Activated T-cell treated with anti-CD3 and anti-CD28 coated beads, Interleukin-2, amount 50 U/mL, for 4 hours (primary cell): Measurements from ENCODE around the gene CASK. TPM values are rescaled to one million over a fixed set of nuclear protein-coding genes. Genes with fewer than 3 reads are reported as not detected.

Experiments used
- ATAC-seq, 2 donors: fragments of 200-7000 bp; cut with Tn5 transposase; one replicate each; pipeline ENCODE4 v1.10.0; 2021
- DNase-seq: peaks from one replicate; pipeline ENCODE4 v3.0.0-alpha.2; 2020
- H3K27me3 Mint-ChIP-seq: one replicate; pipeline ENCODE4 v1.8.0; 2021; ENCODE audit warnings: low read depth, mixed read lengths
- H3K36me3 Mint-ChIP-seq: one replicate; pipeline ENCODE4 v1.8.0; 2022; ENCODE audit warnings: mixed read lengths; ENCODE audit not compliant: insufficient read depth
- H3K4me1 Mint-ChIP-seq: one replicate; pipeline ENCODE4 v1.8.0; 2021; ENCODE audit warnings: low read depth, mixed read lengths
- H3K4me3 Mint-ChIP-seq: one replicate; pipeline ENCODE4 v1.8.0; 2021; ENCODE audit warnings: mild to moderate bottlenecking, moderate library complexity, mixed read lengths
- H3K9me3 Mint-ChIP-seq: one replicate; pipeline ENCODE4 v1.8.0; 2021; ENCODE audit warnings: mixed read lengths
- total RNA-seq, 3 donors: library from RNA; stranded (reverse); gene quantifications; one replicate each; pipeline ENCODE4 v1.2.1, GENCODE V29; 2021

The CASK gene
- total RNA-seq, 3 donors from 2014 or later: 18.3 to 29.8 (median 28.0) TPM

GRCh38 chrX:41589634-41590270, 333.6 kb downstream of the CASK start:
- DNase-seq (no peak), ATAC-seq (no peak)
- Mint-ChIP-seq H3K9me3 (no peaks in the 10 kb centered on the region), H3K4me1 (no peaks in the 10 kb centered on the region), H3K36me3 (peaks cover 4% of the 10 kb centered on the region), H3K27me3 (no peaks in the 10 kb centered on the region), H3K4me3 (no peak overlapping the region)

- Mint-ChIP-seq H3K36me3 (peaks cover 7% of the 10 kb centered on the region), H3K9me3 (no peaks in the 10 kb centered on the region), H3K4me3 (no peak overlapping the region), H3K4me1 (no peaks in the 10 kb centered on the region), H3K27me3 (no peaks in the 10 kb centered on the region)
- ATAC-seq: no peak
- DNase-seq: no peak
Measured at GRCh38 chrX:41588271-41588670, 335.1 kb downstream of the CASK start.

DNA sequence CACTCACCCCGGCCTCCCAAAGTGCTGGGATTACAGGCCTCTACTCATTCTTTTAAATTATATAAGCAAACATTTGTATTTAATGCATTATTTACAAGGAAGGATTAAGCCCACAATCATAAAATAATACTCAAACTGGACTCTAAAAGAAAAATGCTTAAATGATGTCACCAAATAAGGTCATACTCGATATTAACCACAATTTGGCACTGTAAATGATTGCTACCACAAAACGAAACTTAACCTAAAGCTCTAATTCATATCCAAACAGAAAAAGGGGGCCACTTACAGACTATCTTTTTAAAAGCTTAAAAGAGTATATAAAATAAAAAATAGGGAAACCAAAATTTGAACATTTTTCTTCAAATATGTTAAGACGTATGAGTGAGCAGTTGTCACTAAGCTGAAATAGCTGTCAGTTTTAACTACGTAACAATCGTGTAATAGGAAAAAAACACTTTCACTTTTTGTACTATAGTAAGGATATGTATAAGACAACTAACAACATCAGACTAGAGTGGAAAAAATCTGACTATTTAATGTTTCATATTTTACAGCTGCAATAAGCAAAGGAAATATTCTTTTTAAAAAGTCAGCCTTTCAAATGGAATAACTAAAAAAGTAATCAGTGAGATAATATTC, 342.8 kb downstream of the CASK start:
- peak overlapping the region; percentile 24 for H3K4me3 Mint-ChIP-seq
- H3K36me3 Mint-ChIP-seq: peaks cover 30% of the 10 kb centered on the region
- DNase-seq (no peak), ATAC-seq (peak in 1 of 2 donors; percentile 25)
- peaks cover 3% of the 10 kb centered on the region for H3K4me1 Mint-ChIP-seq
- H3K9me3 Mint-ChIP-seq: no peaks in the 10 kb centered on the region
- H3K27me3 Mint-ChIP-seq: no peaks in the 10 kb centered on the region

- DNase-seq (no peak), ATAC-seq (no peak)
- peaks cover 34% of the 10 kb centered on the region for H3K4me1 Mint-ChIP-seq
- no peaks in the 10 kb centered on the region for H3K27me3 Mint-ChIP-seq
- peaks cover 14% of the 10 kb centered on the region for H3K36me3 Mint-ChIP-seq
- no peak overlapping the region for H3K4me3 Mint-ChIP-seq
- no peaks in the 10 kb centered on the region for H3K9me3 Mint-ChIP-seq
Measured at GRCh38 chrX:41563876-41564275, 359.5 kb downstream of the CASK start.

DNA sequence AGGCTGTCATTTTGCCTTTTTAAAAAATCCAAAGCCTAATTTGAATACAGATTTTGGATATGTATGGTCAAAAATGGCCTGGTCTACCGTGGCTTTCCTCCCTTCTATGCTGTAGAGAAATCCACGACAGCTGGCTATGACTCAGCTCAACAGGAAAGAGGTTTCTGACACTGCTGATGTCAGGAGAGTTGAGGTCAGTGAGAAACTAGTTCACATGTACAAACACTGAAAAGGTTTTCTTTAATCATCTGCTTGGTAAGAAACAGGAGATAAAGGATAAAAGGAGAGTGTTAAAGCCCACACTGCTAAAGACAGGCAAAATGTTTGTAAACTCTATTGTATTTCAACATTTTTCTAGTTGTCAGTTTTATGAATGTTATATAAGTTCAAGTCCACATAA, 362.3 kb downstream of the CASK start:
- no peaks in the 10 kb centered on the region for H3K27me3 Mint-ChIP-seq
- ATAC-seq (peak; percentile 72 to 80), DNase-seq (no peak)
- H3K36me3 Mint-ChIP-seq: peaks cover 7% of the 10 kb centered on the region
- no peak overlapping the region for H3K4me3 Mint-ChIP-seq
- peaks cover 54% of the 10 kb centered on the region for H3K4me1 Mint-ChIP-seq
- no peaks in the 10 kb centered on the region for H3K9me3 Mint-ChIP-seq

- Mint-ChIP-seq H3K9me3 (no peaks in the 10 kb centered on the region), H3K4me1 (peaks cover 47% of the 10 kb centered on the region), H3K27me3 (no peaks in the 10 kb centered on the region), H3K4me3 (peak overlapping the region; percentile 21), H3K36me3 (no peaks in the 10 kb centered on the region)
- peak in 1 of 2 donors; percentile 60 for ATAC-seq
- peak; percentile 27 for DNase-seq
Measured at GRCh38 chrX:41559235-41560052, 363.9 kb downstream of the CASK start.

- no peak for ATAC-seq
- Mint-ChIP-seq H3K4me3 (no peak overlapping the region), H3K27me3 (no peaks in the 10 kb centered on the region), H3K36me3 (no peaks in the 10 kb centered on the region), H3K4me1 (peaks cover 43% of the 10 kb centered on the region), H3K9me3 (no peaks in the 10 kb centered on the region)
- DNase-seq: no peak
Measured at GRCh38 chrX:41558531-41558930, 364.8 kb downstream of the CASK start.

DNA sequence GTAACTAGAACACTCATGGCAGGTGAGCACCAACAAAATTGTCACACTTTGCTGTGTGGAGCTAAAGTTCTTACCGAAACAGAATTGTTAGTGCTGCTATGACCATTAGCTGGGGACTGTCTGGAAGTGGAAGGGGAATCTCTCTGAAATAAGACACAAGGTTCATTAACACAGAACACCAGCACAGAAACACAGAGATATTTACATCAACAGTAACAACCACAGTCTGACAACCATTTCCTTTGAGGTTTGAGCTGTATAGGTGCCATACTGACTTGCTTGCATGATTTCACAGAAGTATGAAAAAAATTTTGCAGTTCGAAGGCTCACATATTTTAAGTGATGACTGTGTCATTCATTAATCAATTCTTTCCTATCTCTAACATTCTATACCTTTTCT, 366.4 kb downstream of the CASK start:
- no peaks in the 10 kb centered on the region for H3K9me3 Mint-ChIP-seq
- H3K36me3 Mint-ChIP-seq: no peaks in the 10 kb centered on the region
- DNase-seq: no peak
- H3K4me3 Mint-ChIP-seq: no peak overlapping the region
- H3K27me3 Mint-ChIP-seq: no peaks in the 10 kb centered on the region
- H3K4me1 Mint-ChIP-seq: peaks cover 39% of the 10 kb centered on the region
- ATAC-seq: peak in 1 of 2 donors; percentile 38

GRCh38 chrX:41553688-41554087, 369.7 kb downstream of the CASK start:
- H3K36me3 Mint-ChIP-seq: peaks cover 5% of the 10 kb centered on the region
- H3K27me3 Mint-ChIP-seq: no peaks in the 10 kb centered on the region
- ATAC-seq (no peak), DNase-seq (no peak)
- peaks cover 18% of the 10 kb centered on the region for H3K4me1 Mint-ChIP-seq
- H3K4me3 Mint-ChIP-seq: no peak overlapping the region
- no peaks in the 10 kb centered on the region for H3K9me3 Mint-ChIP-seq

DNA sequence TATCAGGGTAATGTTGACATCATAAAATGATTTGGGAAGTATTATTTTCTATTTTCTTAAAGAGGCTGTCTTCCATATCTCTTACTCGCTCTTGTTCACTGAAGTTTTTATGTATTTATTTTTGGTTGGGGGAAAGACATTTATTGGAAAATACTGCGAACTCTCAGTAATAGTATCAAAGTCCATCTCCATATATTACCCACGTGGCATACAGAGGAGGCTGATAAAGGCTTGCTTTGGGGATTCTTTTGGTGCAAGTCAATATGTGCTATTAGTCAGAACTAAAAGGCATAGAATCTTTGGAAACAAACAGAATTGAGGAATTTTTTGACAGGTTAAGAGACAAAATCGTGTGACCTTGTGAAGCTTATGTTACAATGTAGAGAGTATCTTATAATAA, 374.9 kb downstream of the CASK start:
- ATAC-seq: no peak
- no peak overlapping the region for H3K4me3 Mint-ChIP-seq
- peaks cover 9% of the 10 kb centered on the region for H3K36me3 Mint-ChIP-seq
- H3K4me1 Mint-ChIP-seq: no peaks in the 10 kb centered on the region
- DNase-seq: no peak
- no peaks in the 10 kb centered on the region for H3K9me3 Mint-ChIP-seq
- no peaks in the 10 kb centered on the region for H3K27me3 Mint-ChIP-seq

- peaks cover 10% of the 10 kb centered on the region for H3K36me3 Mint-ChIP-seq
- no peak overlapping the region for H3K4me3 Mint-ChIP-seq
- ATAC-seq (no peak), DNase-seq (no peak)
- no peaks in the 10 kb centered on the region for H3K27me3 Mint-ChIP-seq
- no peaks in the 10 kb centered on the region for H3K9me3 Mint-ChIP-seq
- H3K4me1 Mint-ChIP-seq: no peaks in the 10 kb centered on the region
Measured at GRCh38 chrX:41543668-41544067, 379.7 kb downstream of the CASK start.

DNA sequence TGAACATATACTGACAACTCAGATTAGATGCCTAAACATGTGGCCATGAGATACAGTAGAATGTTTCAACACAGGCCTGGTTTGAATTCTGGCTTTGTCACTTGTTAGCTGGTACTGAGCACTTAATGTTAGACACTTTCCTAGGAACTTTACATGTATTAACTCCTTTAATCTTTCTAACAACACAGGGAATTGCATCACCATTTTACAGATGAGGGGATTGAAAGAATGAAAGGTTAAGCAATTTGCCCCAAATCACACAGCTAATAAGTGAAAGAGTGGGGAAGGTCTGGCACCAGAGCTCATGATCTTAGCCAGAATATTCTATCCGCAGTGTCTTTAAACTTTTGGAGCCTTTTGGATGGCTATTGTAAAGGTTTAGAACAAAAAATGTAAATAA, 380.3 kb downstream of the CASK start:
- Mint-ChIP-seq H3K4me1 (no peaks in the 10 kb centered on the region), H3K27me3 (no peaks in the 10 kb centered on the region), H3K36me3 (peaks cover 8% of the 10 kb centered on the region)

GRCh38 chrX:41542536-41542935, 380.8 kb downstream of the CASK start:
- Mint-ChIP-seq H3K9me3 (no peaks in the 10 kb centered on the region), H3K27me3 (no peaks in the 10 kb centered on the region), H3K36me3 (peaks cover 8% of the 10 kb centered on the region), H3K4me3 (no peak overlapping the region), H3K4me1 (no peaks in the 10 kb centered on the region)
- DNase-seq (no peak), ATAC-seq (no peak)

More for the DNA sequence above, 380.3 kb downstream of the CASK start:
- H3K9me3 Mint-ChIP-seq: no peaks in the 10 kb centered on the region
- no peak for ATAC-seq
- no peak for DNase-seq
- H3K4me3 Mint-ChIP-seq: no peak overlapping the region

GRCh38 chrX:41542135-41542534, 381.2 kb downstream of the CASK start:
- peaks cover 6% of the 10 kb centered on the region for H3K36me3 Mint-ChIP-seq
- no peaks in the 10 kb centered on the region for H3K9me3 Mint-ChIP-seq
- no peak for DNase-seq
- H3K27me3 Mint-ChIP-seq: no peaks in the 10 kb centered on the region
- no peak for ATAC-seq
- H3K4me3 Mint-ChIP-seq: no peak overlapping the region
- H3K4me1 Mint-ChIP-seq: no peaks in the 10 kb centered on the region

- DNase-seq: no peak
- no peaks in the 10 kb centered on the region for H3K27me3 Mint-ChIP-seq
- no peaks in the 10 kb centered on the region for H3K4me1 Mint-ChIP-seq
- H3K36me3 Mint-ChIP-seq: peaks cover 6% of the 10 kb centered on the region
- ATAC-seq: no peak
- no peak overlapping the region for H3K4me3 Mint-ChIP-seq
- no peaks in the 10 kb centered on the region for H3K9me3 Mint-ChIP-seq
Measured at GRCh38 chrX:41541386-41541785, 382.0 kb downstream of the CASK start.
